Omental fat pad (tissue), 4 donors: ENCODE data around the gene ABLIM2. TPM values are rescaled to one million over a fixed set of nuclear protein-coding genes. Genes with fewer than 3 reads are reported as not detected.

Source experiments
- ATAC-seq: fragments of 150-250 bp; one replicate; pipeline ENCODE4 v1.9.1; 2016; ENCODE audit warnings: mild to moderate bottlenecking, moderate library complexity; ENCODE audit not compliant: low FRiP score
- DNase-seq: peaks from one replicate; pipeline ENCODE4 v3.0.0-alpha.2; 2019; ENCODE audit warnings: low spot score
- CTCF ChIP-seq, 3 donors: fragments of 450-650 bp; IDR thresholded peaks; one replicate each; pipeline ENCODE4 v1.5.1; 2016 to 2017; ENCODE audit warnings: antibody characterized with exemption in 3 of 3, mild to moderate bottlenecking in 3 of 3, moderate library complexity in 2 of 3
- total RNA-seq, 4 donors: library from RNA; depleted of rRNA; stranded (reverse); fragments of >200 nt; gene quantifications; one replicate each; pipeline ENCODE4 v1.1.0, GENCODE V29; 2016

The ABLIM2 gene
- total RNA-seq, 4 donors from 2014 or later: 10.1 to 34.2 (median 13.7) TPM

- no peak for DNase-seq
- no peak for TF ChIP-seq CTCF (IDR thresholded peaks at IDR 0.05)
- ATAC-seq: no peak
Observed at GRCh38 chr4:8078610-8079015, 80.0 kb downstream of the ABLIM2 start.

GRCh38 chr4:8078109-8078494, 80.5 kb downstream of the ABLIM2 start:
- ATAC-seq (no peak), DNase-seq (no peak)
- TF ChIP-seq CTCF (IDR thresholded peaks at IDR 0.05): no peak

GRCh38 chr4:8077181-8078108, 81.2 kb downstream of the ABLIM2 start:
- DNase-seq (no peak), ATAC-seq (no peak)
- TF ChIP-seq CTCF (IDR thresholded peaks at IDR 0.05): no peak

- ATAC-seq: no peak
- DNase-seq: no peak
- no peak for TF ChIP-seq CTCF (IDR thresholded peaks at IDR 0.05)
Observed at GRCh38 chr4:8076023-8076422, 82.6 kb downstream of the ABLIM2 start.

- DNase-seq (no peak), ATAC-seq (no peak)
- TF ChIP-seq CTCF (IDR thresholded peaks at IDR 0.05): no peak
Observed at GRCh38 chr4:8073206-8073863, 85.3 kb downstream of the ABLIM2 start.

- TF ChIP-seq CTCF (IDR thresholded peaks at IDR 0.05): no peak
- ATAC-seq (no peak), DNase-seq (no peak)
Observed at GRCh38 chr4:8072235-8072968, 86.2 kb downstream of the ABLIM2 start.
